NCI-H510A (cell line): ENCODE measurements around the gene SCAMP2.

Experiments
- DNase-seq: peaks from one replicate; lab custom pipeline; 2025; lab: John Stamatoyannopoulos, UW

SCAMP2 gene

GRCh38 chr15:74794248-74794969, 78.8 kb downstream of the SCAMP2 start:
- no peak for DNase-seq
